A673 (cell line): ENCODE results near the gene GABRA4. TPM values are rescaled to one million over a fixed set of nuclear protein-coding genes. Genes with fewer than 3 reads are reported as not detected.

Source experiments
- BruUV-seq: library from RNA; stranded (reverse); fragments of 400-500 nt; replicated peaks from 2 replicates; lab custom pipeline; 2021; lab: Mats Ljungman, UMichigan
- CTCF ChIA-PET: fragments of 300-600 bp; sonication (Branson Sonifier 250); formaldehyde crosslinking; loops from one replicate; lab custom pipeline; 2022; ENCODE audit warnings: antibody characterized with exemption; lab: Charles Lee
- POLR2A ChIA-PET: fragments of 300-600 bp; sonication (Branson Sonifier 250); formaldehyde crosslinking; loops from one replicate; lab custom pipeline; 2022; ENCODE audit warnings: antibody characterized with exemption; ENCODE audit not compliant: low non-redundant PET; lab: Charles Lee
- DNase-seq: peaks from one replicate; pipeline ENCODE4 v3.0.0-alpha.2; 2015; ENCODE audit warnings: low spot score
- H3K27ac ChIP-seq: fragments of 200-600 bp; sonication (generic); 2 replicates; pipeline ENCODE4 v1.5.1; 2016; ENCODE audit warnings: mixed run types, low read depth, mild to moderate bottlenecking, mixed read lengths, antibody characterized with exemption, low read length; ENCODE audit not compliant: poor library complexity, severe bottlenecking
- H3K27me3 ChIP-seq: fragments of 200-600 bp; sonication (generic); replicated peaks from 2 replicates; pipeline ENCODE4 v1.6.1; 2017; ENCODE audit warnings: mixed run types, low read depth, mild to moderate bottlenecking, mixed read lengths, antibody characterized with exemption, low read length; ENCODE audit not compliant: insufficient read depth, poor library complexity
- H3K36me3 ChIP-seq: fragments of 200-600 bp; sonication (generic); 2 replicates; pipeline ENCODE4 v1.6.1; 2016; ENCODE audit warnings: mixed run types, mild to moderate bottlenecking, mixed read lengths, antibody characterized with exemption, low read length; ENCODE audit not compliant: insufficient read depth, poor library complexity, severe bottlenecking
- H3K4me1 ChIP-seq: fragments of 200-600 bp; sonication (generic); 2 replicates; pipeline ENCODE4 v1.6.1; 2017; ENCODE audit warnings: mixed run types, mild to moderate bottlenecking, mixed read lengths, antibody characterized with exemption, low read length; ENCODE audit not compliant: insufficient read depth, poor library complexity, severe bottlenecking
- H3K4me3 ChIP-seq: fragments of 200-600 bp; sonication (generic); 2 replicates; pipeline ENCODE4 v1.5.1; 2016; ENCODE audit warnings: low read depth, mixed run types, mild to moderate bottlenecking, mixed read lengths, low read length; ENCODE audit not compliant: poor library complexity, severe bottlenecking
- H3K9me3 ChIP-seq: fragments of 200-600 bp; sonication (generic); 2 replicates; pipeline ENCODE4 v1.6.1; 2016; ENCODE audit warnings: mixed run types, low read depth, mild to moderate bottlenecking, mixed read lengths, antibody characterized with exemption, low read length; ENCODE audit not compliant: poor library complexity, severe bottlenecking
- CTCF ChIP-seq: fragments of 300-800, 200-600 bp; sonication (generic); conservative IDR thresholded peaks from 2 replicates; pipeline ENCODE4 v1.5.1; 2017; ENCODE audit warnings: low read depth, mild to moderate bottlenecking, antibody characterized with exemption, low read length, moderate library complexity, mixed read lengths
- EZH2 ChIP-seq: fragments of 200-600 bp; sonication (generic); IDR thresholded peaks from 2 replicates; pipeline ENCODE4 v1.6.1; 2017; ENCODE audit warnings: borderline replicate concordance, low read depth, mild to moderate bottlenecking, mixed read lengths, antibody characterized with exemption, low read length; ENCODE audit not compliant: poor library complexity, severe bottlenecking
- intact Hi-C: fragments of 100-400 bp; cut with micrococcal nuclease; formaldehyde crosslinking; loops from one replicate; pipeline ENCODE4 v1.10.0; 2022; ENCODE audit not compliant: unreplicated experiment
- total RNA-seq: library from RNA; stranded (reverse); gene quantifications from 2 replicates; pipeline ENCODE4 v1.2.3, GENCODE V29; 2021

The GABRA4 gene
- total RNA-seq, 1 experiment from 2014 or later, result 0.58 TPM

DNA sequence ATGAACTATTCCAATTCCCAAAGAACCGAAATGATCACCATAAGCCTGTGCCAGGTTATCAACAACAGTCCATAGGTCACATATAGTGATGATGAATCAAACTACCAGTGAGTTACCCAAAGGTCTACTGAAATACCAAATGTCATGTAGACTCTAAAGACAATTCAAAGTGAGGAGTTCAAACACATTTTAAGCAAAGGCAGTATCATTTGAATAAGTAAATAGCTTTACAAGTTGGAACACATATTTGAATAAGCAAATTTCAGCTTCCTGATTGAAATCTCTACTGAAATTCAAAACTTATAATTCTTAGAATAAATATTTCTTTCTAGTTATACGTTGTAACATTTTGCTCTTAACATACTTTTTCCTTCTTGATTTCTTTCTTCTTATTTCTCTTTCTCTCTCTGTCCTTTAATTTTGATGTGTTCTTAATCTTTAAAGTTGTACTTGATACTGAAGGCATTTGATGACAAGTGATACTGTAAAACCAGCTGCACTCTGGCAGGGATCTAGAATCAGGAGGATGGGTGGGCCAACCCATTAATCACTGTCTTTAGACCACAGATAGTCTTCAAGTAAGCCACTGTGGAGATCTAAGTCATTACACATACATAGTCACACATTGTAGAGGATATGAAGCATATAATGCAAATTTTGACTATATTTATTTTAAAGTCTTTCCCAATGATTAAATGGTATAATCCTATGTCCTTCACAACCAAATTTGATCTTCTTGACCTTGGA, 34.5 kb downstream of the GABRA4 start:
- intact Hi-C loops, result no loop called here
- Histone ChIP-seq H3K27ac (no peak overlapping the region), H3K36me3 (no peaks in the 10 kb centered on the region), H3K9me3 (no peaks in the 10 kb centered on the region), H3K4me1 (peaks cover 2% of the 10 kb centered on the region), H3K4me3 (no peak overlapping the region), H3K27me3 (no peaks in the 10 kb centered on the region)
- ChIA-PET POLR2A (no interaction called here), CTCF (no interaction called here)
- TF ChIP-seq CTCF (no peak), EZH2 (no peak)
- no peak for DNase-seq
- no TSS peak for BruUV-seq

DNA sequence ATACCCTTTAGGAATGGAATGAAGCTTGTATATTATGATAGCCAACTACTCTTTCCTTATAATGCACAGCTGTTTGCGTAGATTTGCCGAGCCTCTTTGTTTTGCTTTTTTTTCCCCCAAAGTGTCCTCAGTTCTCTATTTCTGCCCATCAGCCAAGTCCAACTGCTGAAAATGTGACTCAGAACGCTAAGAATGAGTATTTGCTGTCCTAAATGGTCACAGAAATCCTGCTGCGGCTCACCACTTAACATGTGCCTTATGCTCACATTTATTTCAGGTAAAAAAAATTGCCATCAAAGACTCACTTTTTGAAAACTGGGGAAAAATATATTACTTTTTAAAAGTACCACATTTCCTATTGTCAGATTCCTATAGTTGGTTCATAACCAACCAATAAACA, 36.9 kb downstream of the GABRA4 start:
- peaks cover 7% of the 10 kb centered on the region for H3K4me1 ChIP-seq
- no peak for TF ChIP-seq CTCF
- no peak for DNase-seq
- H3K36me3 ChIP-seq, result no peaks in the 10 kb centered on the region
- no peaks in the 10 kb centered on the region for H3K27me3 ChIP-seq
- no peak overlapping the region for H3K4me3 ChIP-seq
- no TSS peak for BruUV-seq
- intact Hi-C loops, result no loop called here
- no peak overlapping the region for H3K27ac ChIP-seq
- ChIA-PET POLR2A (no interaction called here), CTCF (no interaction called here)
- no peaks in the 10 kb centered on the region for H3K9me3 ChIP-seq

- Histone ChIP-seq H3K4me3 (no peak overlapping the region), H3K36me3 (no peaks in the 10 kb centered on the region), H3K4me1 (peaks cover 7% of the 10 kb centered on the region), H3K27ac (no peak overlapping the region), H3K27me3 (no peaks in the 10 kb centered on the region), H3K9me3 (no peaks in the 10 kb centered on the region)
- intact Hi-C loops, result no loop called here
- ChIA-PET POLR2A (no interaction called here), CTCF (no interaction called here)
- no peak for DNase-seq
- BruUV-seq, result no TSS peak
- TF ChIP-seq CTCF (no peak), EZH2 (no peak)
Observed at GRCh38 chr4:46955601-46956000, 37.8 kb downstream of the GABRA4 start.
